ENCODE measurements around the gene IQCK.

DNA sequence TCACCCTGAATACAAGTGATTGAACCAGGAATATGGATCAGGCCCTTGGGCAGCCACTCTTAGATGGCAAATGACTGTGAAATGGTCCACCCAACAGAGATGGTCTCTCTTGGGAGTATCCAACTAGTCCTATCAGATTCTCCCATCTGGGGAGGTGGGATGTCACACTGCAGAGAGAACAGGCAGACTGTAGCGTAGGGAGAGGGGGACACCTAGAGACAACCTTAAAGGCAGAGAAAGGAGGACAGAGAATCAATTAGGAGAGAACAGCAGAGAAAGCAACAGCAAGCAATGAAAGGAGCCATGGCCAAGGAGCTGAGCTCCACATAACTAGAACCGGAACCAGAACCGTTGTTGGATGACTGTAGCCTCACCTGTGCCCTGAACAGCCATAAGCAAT lies 37.2 kb downstream of the IQCK start:
- no peak for TF ChIP-seq POLR2A (IDR thresholded peaks at IDR 0.05)
- TF ChIP-seq, protein P1, sequence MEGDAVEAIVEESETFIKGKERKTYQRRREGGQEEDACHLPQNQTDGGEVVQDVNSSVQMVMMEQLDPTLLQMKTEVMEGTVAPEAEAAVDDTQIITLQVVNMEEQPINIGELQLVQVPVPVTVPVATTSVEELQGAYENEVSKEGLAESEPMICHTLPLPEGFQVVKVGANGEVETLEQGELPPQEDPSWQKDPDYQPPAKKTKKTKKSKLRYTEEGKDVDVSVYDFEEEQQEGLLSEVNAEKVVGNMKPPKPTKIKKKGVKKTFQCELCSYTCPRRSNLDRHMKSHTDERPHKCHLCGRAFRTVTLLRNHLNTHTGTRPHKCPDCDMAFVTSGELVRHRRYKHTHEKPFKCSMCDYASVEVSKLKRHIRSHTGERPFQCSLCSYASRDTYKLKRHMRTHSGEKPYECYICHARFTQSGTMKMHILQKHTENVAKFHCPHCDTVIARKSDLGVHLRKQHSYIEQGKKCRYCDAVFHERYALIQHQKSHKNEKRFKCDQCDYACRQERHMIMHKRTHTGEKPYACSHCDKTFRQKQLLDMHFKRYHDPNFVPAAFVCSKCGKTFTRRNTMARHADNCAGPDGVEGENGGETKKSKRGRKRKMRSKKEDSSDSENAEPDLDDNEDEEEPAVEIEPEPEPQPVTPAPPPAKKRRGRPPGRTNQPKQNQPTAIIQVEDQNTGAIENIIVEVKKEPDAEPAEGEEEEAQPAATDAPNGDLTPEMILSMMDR (IDR thresholded peaks at IDR 0.05): no peak

Measured in heart left ventricle (tissue), 13 donors.